ENCODE data around the gene MCU. TPM values are rescaled to one million over a fixed set of nuclear protein-coding genes. Genes with fewer than 3 reads are reported as not detected.
A peak's percentile ranks its signal among the peaks of the same experiment; 100 is the strongest.

Gene MCU
- total and polyA plus RNA-seq, 2 of the 8 experiments (the other 6 are each of a cell fraction or from before 2014, with no cell fraction given): 51.6 to 62.2 TPM

- Histone ChIP-seq H3K27ac (ENCODE audit: low read depth, low read length) (no peak overlapping the region), H2AFZ (ENCODE audit: low read length) (no peak overlapping the region), H3K56ac (replicated peaks; ENCODE audit: insufficient read length, low read depth, low read length) (no peak overlapping the region), H3K9me3 (ENCODE audit: insufficient read depth in 2 of 2, low read depth in 1 of 2, low read length in 1 of 2) (no peaks in the 10 kb centered on the region), H3K4me2 (ENCODE audit: insufficient read depth in 1 of 2, low read depth in 2 of 2, low read length in 2 of 2) (no peak overlapping the region), H3K4me3 (ENCODE audit: extremely low read depth in 1 of 4, insufficient read depth in 2 of 4, low read depth in 3 of 4, low read length in 4 of 4) (no peak overlapping the region), H3K36me3 (ENCODE audit: control insufficient read depth in 2 of 4, insufficient read depth in 4 of 4, low read length in 3 of 4) (no peaks in the 10 kb centered on the region), H3K9ac (replicated peaks in 1 of 4; ENCODE audit: extremely low read depth in 1 of 4, low read depth in 3 of 4, low read length in 3 of 4) (no peak overlapping the region), H2BK20ac (ENCODE audit: low read length) (no peak overlapping the region), H3K79me1 (ENCODE audit: low read depth, low read length) (no peaks in the 10 kb centered on the region), H2BK5ac (ENCODE audit: low read depth, low read length) (no peak overlapping the region), H3K23me2 (ENCODE audit: low read depth, low read length) (no peaks in the 10 kb centered on the region), H2AK5ac (ENCODE audit: low read depth, low read length) (peak overlapping the region; percentile 18; the same call in 1 of the 2 replicates), H3K27me3 (replicated peaks in 1 of 4; ENCODE audit: control insufficient read depth in 3 of 4, extremely low read depth in 1 of 4, insufficient read depth in 3 of 4, low read length in 3 of 4) (no peaks in the 10 kb centered on the region), H3K4me1 (replicated peaks in 1 of 4; ENCODE audit: control insufficient read depth in 3 of 4, insufficient read depth in 4 of 4, low read length in 3 of 4) (peaks cover 12 to 27% (median 20%) of the 10 kb centered on the region in 4 experiments), H3K18ac (ENCODE audit: extremely low read depth, low read length) (no peak overlapping the region; the same call in 1 of the 2 replicates), H4K20me1 (replicated peaks in 1 of 2; ENCODE audit: control insufficient read depth in 1 of 2, insufficient read depth in 2 of 2, low read length in 2 of 2) (no peaks in the 10 kb centered on the region), H2BK120ac (replicated peaks; ENCODE audit: low read depth, low read length) (no peak overlapping the region), H2BK12ac (ENCODE audit: low read depth, low read length) (no peak overlapping the region), H2BK15ac (ENCODE audit: low read length) (no peak overlapping the region), H4K8ac (ENCODE audit: extremely low read depth, insufficient read depth, low read length) (no peak overlapping the region), H3K14ac (ENCODE audit: insufficient read length) (no peak overlapping the region), H3K23ac (ENCODE audit: insufficient read length) (no peak overlapping the region), H3K4ac (replicated peaks; ENCODE audit: insufficient read length, low read depth, low read length) (no peak overlapping the region), H4K91ac (replicated peaks; ENCODE audit: insufficient read length, low read length) (no peak overlapping the region), H3K79me2 (ENCODE audit: control insufficient read depth in 1 of 2, insufficient read depth in 2 of 2, low read length in 2 of 2) (peaks cover 0 to 72% of the 10 kb centered on the region in 2 experiments; a peak in 2 of 4 replicates), H4K5ac (ENCODE audit: insufficient read length, low read depth, low read length) (no peak overlapping the region)
- CTCF ChIA-PET (ENCODE audit: partially characterized antibody): interaction anchor here (0.8 kb wide), 1 partner anchor 30 kb away, joined by 3 read pairs; no protein-coding TSS in a partner anchor
- WGBS, 2 experiments (ENCODE audit: extremely low coverage in 1 of 2, insufficient coverage in 1 of 2, insufficient read length in 1 of 2, insufficient replicate concordance in 2 of 2, low coverage in 1 of 2, low lambda C conversion rate in 2 of 2, missing lambda C conversion rate in 1 of 2): 55% methylated on average over 1 of the region's 1 CpG; no CpG with 5 or more reads in 1 of the 2 experiments
- no peak for DNase-seq (ENCODE audit: low read depth in 1 of 2, low spot score in 2 of 2)
- no peak for FAIRE-seq
- no peak for TF ChIP-seq CHD1 (IDR thresholded peaks at IDR 0.05; ENCODE audit: low read depth, low read length)
- TF ChIP-seq ZNF274 (IDR thresholded peaks at IDR 0.05; ENCODE audit: borderline replicate concordance, extremely low read depth, low read length): no peak
- no peak for TF ChIP-seq JUN (IDR thresholded peaks at IDR 0.05; ENCODE audit: low read depth, low read length)
- TF ChIP-seq, protein P1, sequence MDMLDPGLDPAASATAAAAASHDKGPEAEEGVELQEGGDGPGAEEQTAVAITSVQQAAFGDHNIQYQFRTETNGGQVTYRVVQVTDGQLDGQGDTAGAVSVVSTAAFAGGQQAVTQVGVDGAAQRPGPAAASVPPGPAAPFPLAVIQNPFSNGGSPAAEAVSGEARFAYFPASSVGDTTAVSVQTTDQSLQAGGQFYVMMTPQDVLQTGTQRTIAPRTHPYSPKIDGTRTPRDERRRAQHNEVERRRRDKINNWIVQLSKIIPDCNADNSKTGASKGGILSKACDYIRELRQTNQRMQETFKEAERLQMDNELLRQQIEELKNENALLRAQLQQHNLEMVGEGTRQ (IDR thresholded peaks at IDR 0.05; ENCODE audit: low read length): no peak
- no peak for TF ChIP-seq RFX5 (IDR thresholded peaks at IDR 0.05; ENCODE audit: borderline replicate concordance, low read depth, low read length)
- TF ChIP-seq ASH2L (IDR thresholded peaks at IDR 0.05; ENCODE audit: low read length): no peak
- TF ChIP-seq BACH1 (IDR thresholded peaks at IDR 0.05; ENCODE audit: low read length): no peak
- TF ChIP-seq BCL11A (IDR thresholded peaks at IDR 0.05; ENCODE audit: low read depth in 2 of 2, low read length in 2 of 2): no peak
- no peak for TF ChIP-seq RNF2 (IDR thresholded peaks at IDR 0.05; ENCODE audit: borderline replicate concordance, low read depth, low read length, missing control alignments, poor library complexity, severe bottlenecking)
- TF ChIP-seq KDM5A (IDR thresholded peaks at IDR 0.05; ENCODE audit: low read length): no peak
- TF ChIP-seq FOSL1 (IDR thresholded peaks at IDR 0.05; ENCODE audit: insufficient read depth, low read depth, low read length): no peak
- POLR2A ChIA-PET (ENCODE audit: partially characterized antibody): no interaction called here
Measured at GRCh38 chr10:72759584-72759983, 67.6 kb downstream of the MCU start.
